OCI-LY3 (cell line): ENCODE results near the gene DHRSX.
A peak's percentile ranks its signal among the peaks of the same experiment; 100 is the strongest.

Experiments used
- H2AFZ ChIP-seq: fragments of 200-600, 300-600 bp; shearing (Covaris generic); 2 replicates; pipeline ENCODE4 v1.6.0; 2014; ENCODE audit warnings: antibody characterized with exemption, low read depth, low read length
- H3K27ac ChIP-seq: fragments of 200-600, 300-600 bp; sonication (generic); 2 replicates; pipeline ENCODE4 v1.5.1; 2014; ENCODE audit warnings: mild to moderate bottlenecking, low read length, moderate library complexity, mixed read lengths
- H3K27me3 ChIP-seq: fragments of 200-600, 300-600 bp; sonication (generic); 2 replicates; pipeline ENCODE4 v1.6.1; 2014; ENCODE audit warnings: low read depth, low read length, mixed read lengths
- H3K36me3 ChIP-seq: fragments of 200-600, 300-600 bp; sonication (generic); replicated peaks from 2 replicates; pipeline ENCODE3; 2014; ENCODE audit warnings: low read depth, low read length, mixed read lengths
- H3K4me1 ChIP-seq: fragments of 300-600, 200-600 bp; sonication (generic); 2 replicates; pipeline ENCODE4 v1.6.1; 2014; ENCODE audit warnings: low read length, mixed read lengths
- H3K4me2 ChIP-seq: fragments of 200-600, 300-600 bp; sonication (generic); 2 replicates; pipeline ENCODE4 v1.6.1; 2014; ENCODE audit warnings: low read length, mixed read lengths
- H3K4me3 ChIP-seq: fragments of 300-600, 200-600 bp; sonication (generic); 2 replicates; pipeline ENCODE4 v1.5.1; 2014; ENCODE audit warnings: antibody characterized with exemption, mild to moderate bottlenecking, low read length, moderate library complexity
- H3K79me2 ChIP-seq: fragments of 300-600, 200-600 bp; shearing (Covaris generic); 2 replicates; pipeline ENCODE4 v1.6.1; 2014; ENCODE audit warnings: mild to moderate bottlenecking, low read length, mixed read lengths
- H3K9ac ChIP-seq: fragments of 300-600, 200-600 bp; shearing (Covaris generic); 2 replicates; pipeline ENCODE4 v1.6.0; 2014; ENCODE audit warnings: mild to moderate bottlenecking, low read length, moderate library complexity
- H3K9me3 ChIP-seq: fragments of 200-600, 300-600 bp; shearing (Covaris generic); 2 replicates; pipeline ENCODE4 v1.6.1; 2014; ENCODE audit warnings: low read length, mixed read lengths; ENCODE audit not compliant: insufficient read depth
- H4K20me1 ChIP-seq: fragments of 200-600, 300-600 bp; sonication (generic); 2 replicates; pipeline ENCODE4 v1.6.1; 2016; ENCODE audit warnings: low read length, mixed read lengths; ENCODE audit not compliant: insufficient read depth
- EZH2phosphoT487 ChIP-seq: fragments of 200-600 bp; shearing (Covaris generic); IDR thresholded peaks from 2 replicates; pipeline ENCODE4 v1.6.1; 2018; ENCODE audit warnings: antibody characterized with exemption, mixed run types, low read depth
- TF ChIP-seq, protein P1 (sequence below): fragments of 200-600, 300-600 bp; sonication (generic); IDR thresholded peaks from 2 replicates; pipeline ENCODE4 v1.5.1; 2014; ENCODE audit warnings: antibody characterized with exemption, low read length, low read depth

The DHRSX gene

DNA sequence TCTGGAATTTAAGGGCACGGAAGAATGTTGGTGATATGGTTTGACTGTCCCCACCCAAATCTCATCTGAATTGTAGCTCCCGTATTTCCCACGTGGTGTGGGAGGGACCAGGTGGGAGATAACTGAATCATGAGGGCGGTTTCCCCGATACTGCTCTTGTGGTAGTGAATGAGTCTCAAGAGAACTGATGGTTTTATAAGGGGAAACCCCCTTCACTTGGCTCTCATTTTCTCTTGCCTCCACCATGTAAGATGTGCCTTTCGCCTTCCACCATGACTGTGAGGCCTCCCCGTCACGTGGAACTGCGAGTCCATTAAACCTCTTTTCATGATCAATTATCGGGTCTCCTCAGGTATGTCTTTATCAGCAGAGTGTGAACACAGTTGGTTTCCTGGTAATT, 25.6 kb upstream of the DHRSX start:
- Histone ChIP-seq H3K27ac (peak overlapping the region; percentile 72), H3K27me3 (no peaks in the 10 kb centered on the region), H2AFZ (peak overlapping the region; percentile 48; the same call in 1 of the 2 replicates), H3K79me2 (no peaks in the 10 kb centered on the region), H3K4me3 (no peak overlapping the region), H3K9me3 (peaks cover 48% of the 10 kb centered on the region), H3K4me2 (peak overlapping the region; percentile 13; the same call in 1 of the 2 replicates), H3K9ac (no peak overlapping the region), H3K36me3 (peaks cover 36% of the 10 kb centered on the region), H4K20me1 (no peaks in the 10 kb centered on the region), H3K4me1 (peaks cover 27% of the 10 kb centered on the region)
- TF ChIP-seq, protein P1, sequence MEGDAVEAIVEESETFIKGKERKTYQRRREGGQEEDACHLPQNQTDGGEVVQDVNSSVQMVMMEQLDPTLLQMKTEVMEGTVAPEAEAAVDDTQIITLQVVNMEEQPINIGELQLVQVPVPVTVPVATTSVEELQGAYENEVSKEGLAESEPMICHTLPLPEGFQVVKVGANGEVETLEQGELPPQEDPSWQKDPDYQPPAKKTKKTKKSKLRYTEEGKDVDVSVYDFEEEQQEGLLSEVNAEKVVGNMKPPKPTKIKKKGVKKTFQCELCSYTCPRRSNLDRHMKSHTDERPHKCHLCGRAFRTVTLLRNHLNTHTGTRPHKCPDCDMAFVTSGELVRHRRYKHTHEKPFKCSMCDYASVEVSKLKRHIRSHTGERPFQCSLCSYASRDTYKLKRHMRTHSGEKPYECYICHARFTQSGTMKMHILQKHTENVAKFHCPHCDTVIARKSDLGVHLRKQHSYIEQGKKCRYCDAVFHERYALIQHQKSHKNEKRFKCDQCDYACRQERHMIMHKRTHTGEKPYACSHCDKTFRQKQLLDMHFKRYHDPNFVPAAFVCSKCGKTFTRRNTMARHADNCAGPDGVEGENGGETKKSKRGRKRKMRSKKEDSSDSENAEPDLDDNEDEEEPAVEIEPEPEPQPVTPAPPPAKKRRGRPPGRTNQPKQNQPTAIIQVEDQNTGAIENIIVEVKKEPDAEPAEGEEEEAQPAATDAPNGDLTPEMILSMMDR = no peak
- no peak for TF ChIP-seq EZH2phosphoT487

DNA sequence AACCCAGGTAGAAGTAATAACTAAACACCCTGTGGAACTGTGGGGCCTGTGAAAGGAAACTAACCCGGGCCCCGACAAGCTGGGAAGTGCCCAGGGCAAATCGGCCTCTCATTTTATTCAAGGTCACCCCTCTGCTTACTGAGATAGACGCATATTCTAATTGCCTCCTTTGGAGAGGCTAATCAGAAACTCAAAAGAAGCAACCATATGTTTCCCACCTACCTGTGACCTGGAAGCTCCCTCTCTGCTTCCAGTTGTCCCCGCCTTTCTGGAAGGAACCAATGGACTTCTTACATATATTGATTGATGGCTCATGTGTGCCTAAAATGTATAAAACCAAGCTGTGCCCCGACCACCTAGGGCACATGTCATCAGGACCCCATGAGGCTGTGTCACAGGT, 23.1 kb upstream of the DHRSX start:
- Histone ChIP-seq H3K27ac (no peak overlapping the region), H4K20me1 (no peaks in the 10 kb centered on the region), H3K9me3 (peaks cover 52% of the 10 kb centered on the region), H3K4me2 (no peak overlapping the region), H3K4me3 (no peak overlapping the region), H3K27me3 (no peaks in the 10 kb centered on the region), H2AFZ (no peak overlapping the region), H3K79me2 (no peaks in the 10 kb centered on the region), H3K9ac (no peak overlapping the region), H3K36me3 (peaks cover 40% of the 10 kb centered on the region), H3K4me1 (peaks cover 37% of the 10 kb centered on the region)
- TF ChIP-seq, protein P1 = no peak
- TF ChIP-seq EZH2phosphoT487 = no peak

DNA sequence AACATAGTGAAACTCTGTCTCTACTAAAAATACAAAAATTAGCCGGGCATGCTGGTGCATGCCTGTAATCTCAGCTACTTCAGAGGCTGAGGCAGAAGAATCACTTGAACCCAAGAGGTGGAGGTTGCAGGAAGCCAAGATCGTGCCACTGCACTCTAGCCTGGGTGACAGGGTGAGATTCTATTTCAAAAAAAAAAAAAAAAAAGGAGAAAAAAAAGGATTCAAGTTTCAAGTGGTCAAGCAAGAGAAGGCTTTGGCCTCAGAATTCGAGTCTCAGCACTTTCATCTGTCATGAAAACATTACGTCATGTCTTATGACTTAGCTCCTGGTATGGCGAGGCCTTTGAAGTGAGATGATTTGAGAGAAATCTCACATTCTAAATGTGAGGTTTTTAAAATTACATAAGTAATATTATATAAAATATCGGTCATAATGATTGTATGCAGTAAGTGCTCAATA, 21.2 kb upstream of the DHRSX start:
- peak overlapping the region; percentile 73 for H3K4me2 ChIP-seq
- peak overlapping the region; percentile 66; the same call in 1 of the 2 replicates for H3K9ac ChIP-seq
- peak overlapping the region; percentile 86 for H3K27ac ChIP-seq
- peaks cover 38% of the 10 kb centered on the region for H3K4me1 ChIP-seq
- no peak overlapping the region for H2AFZ ChIP-seq
- H3K9me3 ChIP-seq = peaks cover 41% of the 10 kb centered on the region
- TF ChIP-seq, protein P1 = no peak
- no peak for TF ChIP-seq EZH2phosphoT487
- no peaks in the 10 kb centered on the region for H3K79me2 ChIP-seq
- no peaks in the 10 kb centered on the region for H4K20me1 ChIP-seq
- H3K36me3 ChIP-seq = peaks cover 32% of the 10 kb centered on the region
- H3K27me3 ChIP-seq = no peaks in the 10 kb centered on the region
- H3K4me3 ChIP-seq = peak overlapping the region; percentile 41; the same call in 1 of the 2 replicates

DNA sequence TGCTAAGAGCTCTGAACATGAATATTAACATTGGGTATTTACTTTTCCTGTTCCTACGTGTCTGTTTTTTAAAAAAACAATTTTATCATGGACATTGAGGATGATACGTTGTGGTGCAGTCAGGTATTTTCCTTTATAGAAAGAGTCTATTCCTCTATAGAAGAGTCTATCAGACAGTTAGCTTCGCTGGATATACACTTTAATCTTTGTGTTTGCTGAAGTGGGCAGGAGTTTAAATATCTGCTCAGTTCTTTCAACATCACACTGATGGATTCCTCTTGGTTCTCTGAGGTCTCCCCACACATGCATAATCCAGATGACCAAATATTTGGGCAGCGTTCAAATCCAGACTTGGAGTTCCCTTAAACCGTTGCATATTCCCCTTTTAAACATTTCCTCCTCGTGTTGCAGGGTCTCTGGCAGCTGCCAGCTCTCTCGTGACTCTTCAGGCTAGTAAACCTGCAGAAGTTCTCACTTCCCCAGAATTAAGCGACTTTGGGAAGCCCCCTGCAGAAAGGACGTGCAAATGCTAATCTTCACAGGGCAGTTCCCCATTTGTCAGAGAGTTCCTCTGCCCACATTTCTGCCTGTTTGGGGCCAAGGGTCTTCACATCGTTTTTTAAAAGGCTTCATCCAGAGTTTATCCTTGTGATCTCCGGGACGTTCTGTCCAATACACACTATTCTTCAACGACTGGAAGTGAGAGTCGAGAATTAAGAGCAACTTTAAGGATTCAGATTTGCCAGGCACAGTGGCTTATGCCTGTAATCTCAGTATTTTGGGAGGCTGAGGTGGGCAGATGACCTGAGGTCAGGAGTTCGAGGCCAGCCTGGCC, 20.5 kb upstream of the DHRSX start:
- Histone ChIP-seq H3K27me3 (no peaks in the 10 kb centered on the region), H3K36me3 (peaks cover 28% of the 10 kb centered on the region), H3K9me3 (peaks cover 42% of the 10 kb centered on the region), H3K9ac (peak overlapping the region; percentile 66), H2AFZ (peak overlapping the region; percentile 8; the same call in 1 of the 2 replicates), H3K4me3 (peak overlapping the region; percentile 41), H3K27ac (peak overlapping the region; percentile 86), H4K20me1 (no peaks in the 10 kb centered on the region), H3K4me2 (peak overlapping the region; percentile 73), H3K79me2 (no peaks in the 10 kb centered on the region), H3K4me1 (peaks cover 38% of the 10 kb centered on the region)
- TF ChIP-seq, protein P1 = no peak
- TF ChIP-seq EZH2phosphoT487 = 0 out of 2 replicates have a peak, but pooled peaks have one; percentile 54
